Measurements from ENCODE around the gene GPA33.

DNA sequence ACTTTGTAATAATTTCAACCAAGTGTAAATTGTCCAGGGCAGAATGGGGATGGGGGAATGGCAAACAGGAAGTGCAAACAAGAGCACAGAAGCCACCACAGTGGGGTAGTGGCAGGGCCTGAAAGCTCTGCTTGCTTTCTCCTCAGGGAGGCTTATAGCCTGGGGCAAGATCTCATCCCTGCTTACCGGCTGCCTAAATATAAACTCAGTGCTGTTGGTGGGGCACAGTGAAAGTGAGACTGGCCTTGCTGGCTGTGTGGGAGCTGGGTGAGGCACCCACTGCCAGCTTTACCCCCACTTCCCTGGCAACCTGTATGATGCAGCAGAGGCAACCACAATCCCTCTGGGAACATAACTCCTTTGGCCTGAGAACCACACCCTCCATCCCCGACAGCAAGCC lies 18.9 kb upstream of the GPA33 start:
- TF ChIP-seq, protein P1, sequence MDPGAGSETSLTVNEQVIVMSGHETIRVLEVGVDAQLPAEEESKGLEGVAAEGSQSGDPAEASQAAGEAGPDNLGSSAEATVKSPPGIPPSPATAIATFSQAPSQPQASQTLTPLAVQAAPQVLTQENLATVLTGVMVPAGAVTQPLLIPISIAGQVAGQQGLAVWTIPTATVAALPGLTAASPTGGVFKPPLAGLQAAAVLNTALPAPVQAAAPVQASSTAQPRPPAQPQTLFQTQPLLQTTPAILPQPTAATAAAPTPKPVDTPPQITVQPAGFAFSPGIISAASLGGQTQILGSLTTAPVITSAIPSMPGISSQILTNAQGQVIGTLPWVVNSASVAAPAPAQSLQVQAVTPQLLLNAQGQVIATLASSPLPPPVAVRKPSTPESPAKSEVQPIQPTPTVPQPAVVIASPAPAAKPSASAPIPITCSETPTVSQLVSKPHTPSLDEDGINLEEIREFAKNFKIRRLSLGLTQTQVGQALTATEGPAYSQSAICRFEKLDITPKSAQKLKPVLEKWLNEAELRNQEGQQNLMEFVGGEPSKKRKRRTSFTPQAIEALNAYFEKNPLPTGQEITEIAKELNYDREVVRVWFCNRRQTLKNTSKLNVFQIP (CRISPR knock-in tag; IDR thresholded peaks at IDR 0.05; ENCODE audit: borderline replicate concordance, low read depth): no peak
- no peak for TF ChIP-seq PPARA (CRISPR knock-in tag; IDR thresholded peaks at IDR 0.05; ENCODE audit: borderline replicate concordance)
- TF ChIP-seq ZNF565 (CRISPR knock-in tag; conservative IDR thresholded peaks at IDR 0.05; ENCODE audit: low read depth): no peak
- TF ChIP-seq ZFP3 (CRISPR knock-in tag; IDR thresholded peaks at IDR 0.05): no peak
- TF ChIP-seq ISL1 (CRISPR knock-in tag; IDR thresholded peaks at IDR 0.05): no peak
